ENCODE measurements around the gene TPSG1. TPM values are rescaled to one million over a fixed set of nuclear protein-coding genes. Genes with fewer than 3 reads are reported as not detected.

The TPSG1 gene
- polyA plus RNA-seq, 1 donor (not counting 4 experiments of a cell fraction or from before 2014, with no cell fraction given): not detected

DNA sequence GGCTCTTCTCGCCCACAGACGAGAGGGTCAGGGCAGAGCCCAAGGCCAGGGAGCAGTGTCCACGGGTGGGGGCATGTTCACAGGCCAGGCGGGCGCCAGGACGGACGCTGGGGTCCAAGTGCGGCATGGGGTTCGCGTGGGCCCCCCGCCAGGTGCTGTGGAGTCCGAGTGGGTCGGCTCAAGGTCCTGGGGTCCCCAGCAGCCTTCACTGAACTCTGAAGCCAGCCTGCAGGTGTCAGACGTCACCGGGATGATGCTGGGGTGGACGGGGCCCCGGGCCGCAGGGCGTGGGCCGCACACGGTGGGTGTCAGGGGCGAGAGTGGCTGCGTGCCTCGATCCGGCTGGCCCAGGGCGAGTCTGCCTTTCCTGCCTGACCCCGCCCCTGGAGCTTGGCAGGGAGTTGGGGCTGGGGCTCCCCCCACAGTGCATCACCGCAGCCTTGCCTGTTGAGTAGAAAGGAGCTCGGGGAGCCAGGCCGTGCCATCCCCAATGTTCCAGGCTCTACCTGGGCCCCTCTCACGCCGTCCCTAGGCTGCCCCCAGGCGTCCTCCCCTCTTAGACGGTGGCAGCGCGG lies 53.1 kb downstream of the TPSG1 start:
- no peak overlapping the region for H3K27ac ChIP-seq (ENCODE audit: control insufficient read depth, insufficient read depth, low read length)
- H3K9me1 ChIP-seq (ENCODE audit: control insufficient read depth, extremely low read depth, insufficient read depth, low read length): no peaks in the 10 kb centered on the region
- no peaks in the 10 kb centered on the region for H3K27me3 ChIP-seq (ENCODE audit: control insufficient read depth, extremely low read depth, insufficient read depth, low read length)
- H3K9me3 ChIP-seq (ENCODE audit: control insufficient read depth, low read depth, low read length): no peaks in the 10 kb centered on the region
- no peak overlapping the region for H2AFZ ChIP-seq (ENCODE audit: control insufficient read depth, low read length)
- H4K20me1 ChIP-seq (ENCODE audit: control insufficient read depth, extremely low read depth, insufficient read depth, low read length): no peaks in the 10 kb centered on the region
- H3K9ac ChIP-seq (ENCODE audit: control insufficient read depth, extremely low read depth, insufficient read depth, low read length): no peak overlapping the region
- DNase-seq (ENCODE audit: low read depth, low spot score) (no peak), FAIRE-seq (no peak)
- H3K4me2 ChIP-seq (ENCODE audit: control insufficient read depth, extremely low read depth, insufficient read depth, low read depth, low read length): no peak overlapping the region
- H3K36me3 ChIP-seq (ENCODE audit: control insufficient read depth in 2 of 2, extremely low read depth in 1 of 2, insufficient read depth in 2 of 2, low read length in 2 of 2): no peaks in the 10 kb centered on the region
- dilution Hi-C loops (cut with MboI; ENCODE audit: extremely low pct_ligation_motif_present, low sequenced_read_pairs): no loop called here
- TF ChIP-seq CTCF (optimal IDR thresholded peaks at IDR 0.05 in 1 of 3, IDR thresholded peaks at IDR 0.05 in 1 of 3, conservative IDR thresholded peaks at IDR 0.05 in 1 of 3; ENCODE audit: extremely low read depth in 1 of 3, insufficient read depth in 2 of 3, low read length in 3 of 3) (no peak), EZH2 (IDR thresholded peaks at IDR 0.05; ENCODE audit: low read length) (no peak)
- no peaks in the 10 kb centered on the region for H3K4me1 ChIP-seq (ENCODE audit: control insufficient read depth, extremely low read depth, insufficient read depth, low read length)
- H3K4me3 ChIP-seq (ENCODE audit: control insufficient read depth in 2 of 3, extremely low read depth in 1 of 3, insufficient read depth in 2 of 3, low read depth in 1 of 3, low read length in 3 of 3): no peak overlapping the region
- H3K79me2 ChIP-seq (ENCODE audit: control insufficient read depth, insufficient read depth, low read length): no peaks in the 10 kb centered on the region

Other genes starting within 250 kb of the TPSG1 start
- gene SOX8, start 243.5 kb downstream of the TPSG1 start, polyA plus RNA-seq: 0.03 to 0.09 TPM in 2 of 3 replicates, not detected in the other
- not detected in 3 replicates for gene SSTR5, start 152.5 kb downstream of the TPSG1 start, polyA plus RNA-seq
- not detected in 3 replicates for gene C1QTNF8, start 129.0 kb downstream of the TPSG1 start, polyA plus RNA-seq
- 0.05 to 0.06 TPM in 2 of 3 replicates, not detected in the other for gene CACNA1H, start 72.2 kb downstream of the TPSG1 start, polyA plus RNA-seq
- gene TPSB2, start 4.9 kb upstream of the TPSG1 start, polyA plus RNA-seq: not detected in 3 replicates
- not detected in 3 replicates for gene TPSAB1, start 15.4 kb upstream of the TPSG1 start, polyA plus RNA-seq
- gene TPSD1, start 30.8 kb upstream of the TPSG1 start, polyA plus RNA-seq: not detected in 3 replicates
- 72.8 to 157 TPM (median 139 TPM) in 3 replicates for gene UBE2I, start 84.4 kb upstream of the TPSG1 start, polyA plus RNA-seq
- gene BAIAP3, start 108.4 kb upstream of the TPSG1 start, polyA plus RNA-seq: 0.09 to 0.10 TPM in 2 of 3 replicates, not detected in the other
- 33.0 to 49.0 TPM (median 40.8 TPM) in 3 replicates for gene TSR3, start 126.6 kb upstream of the TPSG1 start, polyA plus RNA-seq
- gene GNPTG, start 126.7 kb upstream of the TPSG1 start, polyA plus RNA-seq: 30.9 to 68.7 TPM (median 30.9 TPM) in 3 replicates
- gene UNKL, start 189.4 kb upstream of the TPSG1 start, polyA plus RNA-seq: 1.9 to 4.2 TPM (median 2.3 TPM) in 3 replicates
- 19.7 to 26.6 TPM (median 20.6 TPM) in 3 replicates for gene UQCC4, start 195.5 kb upstream of the TPSG1 start, polyA plus RNA-seq
- not detected in 3 replicates for gene PERCC1, start 205.8 kb upstream of the TPSG1 start, polyA plus RNA-seq
- gene CCDC154, start 219.3 kb upstream of the TPSG1 start, polyA plus RNA-seq: 0.46 to 0.91 TPM in 2 of 3 replicates, not detected in the other
- 13.3 to 26.3 TPM (median 23.3 TPM) in 3 replicates for gene CLCN7, start 249.8 kb upstream of the TPSG1 start, polyA plus RNA-seq